Stimulated activated CD8-positive, alpha-beta memory T cell treated with anti-CD3 and anti-CD28 coated beads, Interleukin-7, amount 100 ng/mL, for 48 hours (primary cell): ENCODE data around the gene STX16.

Experiments
- DNase-seq, 2 donors: peaks; one replicate each; pipeline ENCODE4 v3.0.0-alpha.2; 2020; ENCODE audit warnings: low read depth in 1 of 2; ENCODE audit errors: extremely low read depth in 1 of 2

STX16 gene

DNA sequence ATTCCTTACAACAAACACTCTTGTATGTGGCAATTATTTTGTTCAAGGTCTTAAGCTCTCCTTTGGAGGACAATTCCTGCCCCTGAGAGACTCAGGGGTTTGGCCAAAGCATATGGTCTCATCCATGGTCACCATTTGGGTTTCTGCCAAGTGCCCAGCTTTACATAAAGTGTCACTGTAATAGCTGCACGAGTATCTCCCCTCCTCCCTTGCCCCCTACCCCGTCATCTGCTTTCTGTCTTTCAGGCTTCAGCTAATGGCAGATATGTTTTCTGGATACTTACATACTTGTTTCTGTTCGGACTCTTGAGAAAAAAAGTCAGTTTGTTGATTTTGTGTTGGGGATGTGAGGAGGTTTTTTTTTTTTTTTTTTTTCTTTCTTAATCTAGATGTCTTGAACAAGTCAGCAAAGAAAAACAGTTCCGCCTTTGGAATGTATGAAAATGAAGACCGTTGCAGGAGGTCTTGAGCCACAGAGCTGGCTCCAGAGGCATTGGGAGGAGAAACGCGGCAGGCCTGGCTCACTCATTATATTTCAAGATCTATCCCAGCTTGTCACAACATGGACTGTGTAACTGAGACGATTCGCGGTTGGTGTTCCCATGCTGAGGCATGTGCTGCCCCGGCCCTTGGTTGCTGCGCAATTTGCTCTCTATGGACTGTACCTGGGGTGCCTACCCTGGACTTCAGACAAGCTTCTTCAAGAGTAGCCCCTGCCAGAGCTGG lies 32.6 kb upstream of the STX16 start:
- DNase-seq = no peak

DNA sequence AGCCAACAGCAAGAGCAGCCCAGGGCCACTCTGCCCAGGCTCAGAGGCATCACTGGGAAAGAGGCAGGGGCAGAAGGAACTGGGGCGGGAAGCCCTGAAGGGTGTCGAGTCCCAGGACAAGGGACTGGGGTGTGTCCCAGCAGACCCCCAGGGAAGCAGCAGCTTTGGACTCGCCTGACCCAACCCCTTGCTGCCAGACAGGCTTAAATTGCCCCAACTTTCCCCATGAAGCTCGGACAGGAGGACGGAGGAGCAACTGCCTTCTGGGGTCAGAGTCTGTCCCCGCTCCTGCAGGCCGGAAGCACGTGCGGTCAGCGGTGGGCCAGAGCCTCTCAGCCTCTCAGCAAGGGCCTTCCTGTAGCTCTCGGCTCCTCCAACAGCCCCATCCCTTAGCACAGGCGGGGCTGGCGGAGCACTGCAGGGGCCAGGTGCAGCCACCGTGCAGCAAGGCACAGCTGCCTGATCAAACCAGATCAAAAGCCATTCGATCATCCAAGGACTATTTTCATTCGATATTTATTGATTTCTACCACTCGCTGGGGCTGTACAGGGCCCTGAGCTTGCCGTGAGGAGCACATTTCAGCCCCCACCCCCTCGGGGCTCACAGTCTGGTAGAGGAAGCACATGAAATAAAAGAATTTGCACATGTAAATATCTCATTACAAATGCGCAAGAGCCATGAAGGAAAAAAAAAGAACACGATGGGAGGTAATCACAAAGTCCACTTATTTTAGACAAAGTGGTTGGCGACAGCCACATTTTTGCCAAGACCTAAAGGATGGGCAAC lies 31.8 kb upstream of the STX16 start:
- no peak for DNase-seq

DNA sequence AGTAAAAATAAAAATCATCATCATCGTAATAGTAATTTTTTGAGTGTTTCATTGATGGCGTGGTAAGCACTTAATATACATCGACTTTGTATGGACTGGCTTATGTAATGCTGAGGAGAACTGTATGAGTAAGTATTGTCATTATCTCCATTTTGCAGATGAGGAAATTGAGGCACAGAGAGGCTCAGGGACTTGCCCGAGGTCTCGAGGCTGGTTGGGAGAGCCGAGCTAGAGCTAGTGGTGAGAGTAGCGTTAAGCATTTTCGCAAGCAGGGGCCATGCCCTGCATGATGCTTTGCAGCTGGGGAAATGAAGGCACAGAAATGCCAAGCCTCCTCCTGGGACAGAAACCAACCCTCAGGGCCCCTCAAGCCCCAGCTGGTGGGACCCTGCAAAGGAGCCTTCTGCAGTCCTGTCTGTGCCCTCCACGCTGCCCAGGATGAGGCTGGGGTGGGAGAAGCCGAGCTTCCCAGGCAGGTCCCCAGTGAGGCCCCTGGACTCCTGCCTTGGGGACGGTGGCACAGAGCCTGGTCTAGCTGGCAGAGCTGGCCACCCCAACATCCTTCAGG lies 31.1 kb upstream of the STX16 start:
- DNase-seq = no peak

DNA sequence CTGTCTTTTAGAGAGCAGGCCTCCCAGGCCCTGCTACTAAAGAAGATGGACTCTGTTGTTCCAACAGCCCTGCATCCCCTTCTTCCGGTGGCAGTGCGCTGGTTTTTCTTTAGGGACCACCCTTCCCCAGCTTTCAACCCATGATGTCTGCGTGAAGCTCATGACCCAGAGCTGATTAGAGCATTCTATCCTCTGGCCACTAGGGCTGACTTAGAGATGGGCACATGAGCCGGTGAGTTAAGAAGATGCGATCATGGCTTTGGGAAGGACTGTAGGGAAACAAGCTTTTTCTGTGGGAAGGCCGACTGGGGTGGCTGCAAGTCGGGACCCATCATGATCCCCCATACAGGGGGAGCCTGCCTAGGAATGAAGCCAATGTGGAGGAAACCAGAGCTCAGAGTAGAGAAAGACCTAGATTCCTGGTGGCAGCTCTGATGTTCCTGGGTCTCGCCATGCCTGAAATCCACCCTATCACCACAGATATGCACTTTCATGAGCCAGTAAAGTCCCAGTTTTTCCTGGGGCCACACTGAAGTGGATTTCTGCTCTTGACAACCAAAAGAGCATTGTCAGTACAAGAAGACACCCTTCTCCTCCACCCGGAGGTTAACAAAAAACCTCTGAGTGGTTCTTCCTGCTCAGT lies 29.1 kb upstream of the STX16 start:
- DNase-seq = no peak

DNA sequence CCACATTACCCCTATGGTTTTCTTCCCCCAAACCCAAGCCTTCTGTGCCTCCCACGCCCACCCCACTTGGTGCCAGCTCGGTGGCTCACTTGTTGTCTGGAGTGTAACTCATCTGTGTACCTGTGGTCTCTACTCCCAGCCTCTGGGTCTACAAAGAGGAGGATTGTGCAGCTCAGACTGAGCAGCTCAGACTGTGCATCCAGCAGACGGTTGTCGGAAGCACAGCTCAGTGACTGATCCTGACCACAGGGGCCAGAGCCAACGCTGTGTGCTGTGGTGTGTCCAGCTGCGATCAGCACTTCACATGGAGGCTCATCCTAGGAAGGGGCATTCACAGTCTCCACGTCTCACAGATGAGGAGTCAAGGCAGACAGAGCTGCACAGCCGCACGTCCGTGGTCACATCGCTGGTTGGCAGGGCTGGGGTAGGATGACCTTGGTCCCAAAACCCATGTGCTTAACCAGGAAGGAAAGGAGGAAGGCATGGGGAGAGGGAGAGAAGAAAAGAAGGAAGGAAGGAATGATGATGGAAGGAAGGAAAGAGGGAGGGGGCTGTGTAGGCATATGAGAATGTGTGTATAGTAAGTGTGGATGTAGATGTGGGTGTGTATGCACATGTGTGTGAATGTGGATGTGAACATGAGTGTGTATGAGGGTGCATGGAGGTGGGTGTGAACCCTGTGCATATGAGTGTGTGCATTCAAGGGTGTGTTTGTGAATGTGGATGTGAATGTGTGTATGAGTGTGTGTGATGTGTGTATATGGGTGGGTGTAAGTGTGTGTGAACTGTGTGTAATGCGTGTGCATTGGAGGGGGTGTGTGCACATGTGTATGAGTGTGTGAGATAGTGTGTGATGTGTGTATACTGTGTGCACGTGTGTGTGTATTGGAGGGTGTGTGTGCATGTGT lies 28.2 kb upstream of the STX16 start:
- no peak for DNase-seq

DNA sequence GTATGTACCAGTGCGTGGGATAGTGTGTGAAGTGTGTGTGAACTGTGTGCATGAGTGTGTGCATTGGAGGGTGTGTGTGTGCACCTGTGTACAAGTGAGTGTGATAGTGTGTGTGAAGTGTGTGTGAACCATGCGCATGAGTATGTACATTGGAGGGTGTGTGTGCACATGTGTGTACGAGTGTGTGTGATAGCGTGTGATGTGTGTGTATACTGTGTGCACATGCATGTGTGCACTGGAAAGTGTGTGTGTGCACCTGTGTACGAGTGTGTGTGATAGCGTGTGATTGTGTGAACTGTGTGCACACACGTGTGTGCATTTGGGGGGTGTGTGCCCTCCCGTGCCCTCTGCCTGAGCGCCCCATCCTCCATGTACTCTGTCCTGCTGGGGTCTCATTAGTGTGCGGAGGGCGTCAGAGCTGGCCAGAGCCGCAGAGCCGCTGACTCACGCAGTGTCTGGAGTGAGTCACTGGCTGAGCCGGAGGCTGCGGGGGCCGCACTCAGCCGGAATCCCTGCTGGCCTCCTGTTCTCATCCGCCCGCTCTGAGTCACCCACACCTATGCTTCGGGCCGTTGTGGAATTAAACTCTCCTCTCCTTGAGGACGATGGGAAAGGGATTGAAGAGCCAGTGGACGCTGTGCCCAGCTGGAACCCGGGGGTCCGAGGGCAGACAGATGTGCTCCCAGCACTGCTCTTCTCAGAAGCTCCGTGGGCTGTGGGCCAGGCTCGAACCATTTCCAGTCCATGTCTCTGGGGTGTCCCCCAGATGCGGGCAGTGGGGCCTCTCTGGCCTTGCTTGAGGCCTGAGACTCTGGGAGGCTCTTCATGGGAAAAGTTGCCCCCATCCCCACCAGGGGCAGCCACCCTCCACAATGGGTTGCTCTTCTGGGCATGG lies 27.3 kb upstream of the STX16 start:
- DNase-seq = no peak

DNA sequence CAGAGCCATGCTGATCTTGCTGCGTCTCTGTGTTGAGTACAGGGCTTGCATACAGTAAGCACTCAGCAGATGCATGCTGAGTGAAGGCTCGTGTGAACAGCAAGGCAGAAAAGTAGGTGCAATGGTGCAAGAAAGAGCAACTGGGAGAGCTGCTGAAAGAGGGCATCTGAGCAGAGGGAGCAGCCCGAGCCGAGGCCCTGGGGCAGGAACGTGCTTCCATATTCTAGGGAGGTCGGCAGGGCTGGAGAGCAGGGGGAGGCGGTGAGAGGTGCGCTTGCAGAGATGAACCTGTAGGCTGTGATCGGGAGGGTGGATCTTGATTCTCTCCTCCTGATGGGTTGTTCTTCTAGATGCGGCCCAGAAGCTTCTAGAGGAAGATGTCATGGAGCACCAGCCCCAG lies 26.4 kb upstream of the STX16 start:
- no peak for DNase-seq

DNA sequence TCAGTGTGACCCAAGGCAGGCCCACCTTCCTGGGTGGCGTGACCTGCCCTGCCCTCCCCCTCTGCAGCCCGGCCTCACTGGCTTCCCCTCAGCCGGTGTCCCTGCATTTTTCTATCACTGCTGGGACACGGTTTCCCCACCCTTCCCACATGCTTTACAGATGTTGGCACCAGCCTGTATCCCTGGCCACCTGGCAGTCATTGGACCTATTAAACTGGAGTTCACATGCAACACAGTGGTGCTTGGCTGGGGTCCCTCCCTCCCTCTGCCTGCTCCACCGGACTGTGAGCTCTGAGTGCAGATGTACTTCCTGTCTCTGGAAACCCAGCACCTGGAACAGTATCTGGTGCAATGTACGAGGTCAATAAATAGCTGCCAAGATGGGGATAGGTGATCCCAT lies 25.5 kb upstream of the STX16 start:
- no peak for DNase-seq

DNA sequence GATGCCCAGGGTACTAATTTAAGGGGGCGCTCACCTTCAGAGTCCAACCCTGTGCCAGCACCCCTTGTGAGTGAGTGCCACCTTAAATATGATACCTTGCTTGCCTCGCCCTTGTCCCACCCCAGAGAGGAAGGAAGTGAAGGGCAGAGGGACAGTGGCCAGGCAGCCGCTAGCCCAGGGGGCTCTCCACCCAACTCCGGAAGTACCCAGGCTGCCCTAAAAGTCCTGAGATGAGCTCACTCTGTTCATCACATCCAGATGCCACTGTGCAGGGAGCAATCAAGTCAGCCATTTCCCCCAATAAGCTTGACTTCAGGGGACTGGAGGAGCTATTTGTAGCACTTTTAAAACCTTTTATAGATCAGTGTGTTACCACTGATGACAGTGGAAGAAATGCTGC lies 25.0 kb upstream of the STX16 start:
- no peak for DNase-seq

DNA sequence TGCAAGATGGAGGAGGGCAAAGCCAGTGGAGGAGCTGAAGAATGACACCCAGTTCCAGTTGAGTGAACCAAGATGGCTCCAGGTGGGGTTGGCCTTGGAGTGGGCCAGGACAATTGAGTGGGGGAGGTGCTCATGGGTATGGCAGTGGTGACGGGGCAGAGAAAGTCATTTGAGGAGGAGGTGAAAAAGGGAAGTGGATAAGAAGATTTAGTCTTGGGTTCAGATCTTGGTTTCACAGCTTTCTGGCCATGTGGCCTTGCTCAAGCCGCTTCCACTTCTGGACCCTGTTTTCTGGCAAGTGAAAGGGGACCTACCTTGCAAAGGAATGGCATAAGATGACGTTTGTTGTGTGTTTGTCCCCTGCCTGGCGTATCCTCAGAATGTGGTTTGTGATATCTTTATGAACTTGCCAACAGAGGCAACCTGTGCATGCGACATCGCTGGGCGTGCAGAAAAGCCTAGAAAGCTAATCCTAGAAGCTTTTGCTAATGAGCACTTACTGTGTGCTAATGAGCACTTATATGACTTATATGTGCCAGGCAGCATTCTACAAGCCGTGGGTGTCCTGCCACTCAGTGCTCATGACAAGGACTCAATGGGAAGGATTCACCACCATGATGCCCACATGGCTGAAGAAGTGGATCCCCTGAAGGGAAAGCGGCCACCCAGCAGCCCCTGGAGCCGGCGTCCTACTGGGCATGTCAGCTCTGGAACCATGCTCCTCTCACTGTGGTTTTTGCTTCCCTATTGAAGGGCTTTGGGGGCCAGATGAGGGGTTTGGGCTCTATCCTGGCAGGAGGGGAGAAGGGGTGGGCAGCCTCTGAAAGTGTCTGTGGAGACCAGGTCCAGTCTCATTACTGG lies 23.6 kb upstream of the STX16 start:
- DNase-seq = no peak

DNA sequence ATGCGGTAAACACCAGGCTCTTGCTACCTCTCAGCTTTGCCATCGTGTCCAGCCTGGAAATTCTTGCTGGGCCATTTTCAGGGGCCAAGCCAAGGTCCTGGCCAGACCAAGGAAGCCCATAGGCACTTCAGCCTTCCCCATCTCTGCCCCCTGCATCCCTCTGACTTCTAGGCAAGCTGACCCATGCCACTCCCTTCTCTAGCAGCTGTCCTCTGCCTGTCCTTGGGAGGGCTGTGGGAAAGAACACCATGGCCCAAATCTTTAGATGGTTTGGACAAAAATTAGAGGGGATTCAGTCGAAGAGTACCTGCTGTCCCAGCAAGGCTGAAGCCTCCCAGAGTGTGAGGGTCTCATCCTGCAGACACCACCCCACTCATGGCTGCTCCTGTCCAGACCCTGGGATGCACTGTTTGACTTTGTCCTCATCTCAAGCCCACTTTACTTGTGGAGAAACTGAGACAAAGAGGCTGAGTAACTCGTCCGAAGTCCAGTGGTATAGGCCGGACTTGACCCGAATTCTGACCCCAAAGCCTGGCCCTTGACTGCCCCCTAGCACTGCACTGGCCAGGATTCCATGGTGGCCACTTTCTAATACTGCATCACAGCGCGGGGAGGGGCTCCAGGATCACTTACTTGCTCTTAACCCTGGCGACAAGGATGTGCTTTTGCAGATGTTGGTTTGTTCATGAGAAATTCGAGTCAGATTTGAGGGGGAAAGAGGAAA lies 22.4 kb upstream of the STX16 start:
- DNase-seq = no peak

DNA sequence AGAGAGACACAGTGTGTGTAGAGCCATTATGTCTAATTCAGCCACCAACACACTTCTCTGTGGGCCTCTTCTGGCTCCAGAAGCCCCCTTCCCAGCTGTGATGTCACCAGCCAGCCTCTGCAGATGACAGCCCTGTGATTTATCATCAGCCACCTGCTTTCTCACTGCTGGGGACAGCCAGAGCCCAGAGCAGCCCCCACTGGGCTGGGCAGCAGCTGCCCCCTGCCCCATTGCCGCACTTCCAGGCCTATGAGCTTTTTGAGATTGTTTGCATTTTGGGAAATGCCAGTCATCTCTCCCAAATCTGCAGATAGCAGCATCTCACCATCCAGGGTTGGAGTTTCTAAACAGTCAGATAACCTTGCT lies 21.9 kb upstream of the STX16 start:
- DNase-seq = no peak

DNA sequence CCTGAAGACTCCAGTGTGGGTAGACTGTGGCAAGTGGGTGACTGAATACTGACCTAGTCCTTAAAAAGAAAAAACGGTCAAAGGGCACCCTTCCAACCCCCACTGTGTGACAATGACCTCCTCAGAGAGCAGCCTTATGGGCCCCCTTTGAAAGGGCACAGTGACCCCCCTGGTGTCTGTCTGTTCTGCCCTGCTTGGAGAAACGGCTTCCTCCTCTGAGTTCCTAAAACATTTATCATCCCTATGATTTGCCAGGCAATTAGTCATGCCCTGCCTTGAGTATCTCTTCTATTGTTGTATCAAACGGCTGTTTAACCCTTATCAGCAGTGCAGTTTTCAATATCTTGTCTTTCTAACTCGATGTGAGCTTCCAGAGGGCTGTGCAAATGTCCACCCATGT lies 21.0 kb upstream of the STX16 start:
- no peak for DNase-seq

DNA sequence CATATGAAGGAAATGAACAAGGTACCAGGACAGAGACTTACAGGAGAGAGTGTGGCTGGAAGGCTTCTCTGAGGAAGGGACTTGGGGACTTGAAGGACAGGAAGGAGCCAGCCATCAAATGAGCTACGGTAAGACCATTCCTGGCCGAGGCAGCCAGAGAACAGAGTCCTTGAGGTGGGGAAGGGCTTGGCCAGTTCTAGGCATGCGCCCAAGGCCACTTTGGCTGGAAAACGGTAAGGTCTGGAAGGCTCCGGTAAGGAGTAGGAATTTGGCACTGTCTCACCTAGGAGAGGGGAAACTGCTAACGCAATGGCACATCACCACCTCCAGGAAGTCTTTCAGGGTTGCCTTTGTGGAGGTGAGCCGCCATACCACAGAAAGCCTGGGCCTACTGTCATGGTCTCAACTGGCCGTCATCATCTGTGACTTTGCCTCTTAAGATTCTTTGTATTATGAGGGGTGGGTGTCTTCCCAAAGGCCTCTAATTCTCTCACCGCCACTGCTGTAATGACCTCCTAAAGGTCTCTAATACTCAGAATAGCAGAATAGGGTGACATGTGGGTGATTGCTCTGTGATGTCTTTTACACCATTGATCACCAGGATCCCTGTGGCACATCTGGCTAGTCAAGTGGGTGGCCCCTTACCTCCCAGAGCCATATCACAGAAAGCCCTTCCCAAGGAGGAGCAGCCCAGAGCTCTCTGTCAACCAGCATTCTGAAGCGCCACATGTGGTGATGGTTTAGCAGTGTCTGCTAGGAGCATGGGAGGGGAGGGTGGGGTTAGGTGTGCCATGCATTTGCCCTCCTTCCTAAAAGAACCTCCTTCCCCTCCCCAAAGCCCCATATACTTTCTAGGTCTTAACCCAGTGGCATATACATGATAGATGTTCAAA lies 17.7 kb upstream of the STX16 start:
- DNase-seq = no peak

DNA sequence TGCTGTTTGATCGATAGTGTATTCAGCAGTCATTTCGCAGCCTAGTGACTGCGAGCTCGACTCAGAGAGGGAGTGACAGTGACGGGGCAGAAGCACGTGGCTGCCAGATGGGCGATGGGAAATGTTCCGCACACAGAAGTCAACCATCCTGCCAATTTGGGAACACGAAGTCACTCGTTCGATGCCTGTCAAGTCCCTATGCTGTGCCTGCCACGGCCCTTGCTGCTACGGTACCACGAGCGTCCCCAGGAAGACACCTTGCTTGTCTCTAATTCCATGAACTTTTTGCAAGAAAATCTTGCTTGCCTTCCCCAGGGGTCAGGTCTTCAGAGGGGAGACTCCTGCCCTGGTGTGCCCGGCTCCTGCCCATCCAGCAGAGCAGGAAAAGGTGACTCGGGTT lies 17.0 kb upstream of the STX16 start:
- DNase-seq = no peak

DNA sequence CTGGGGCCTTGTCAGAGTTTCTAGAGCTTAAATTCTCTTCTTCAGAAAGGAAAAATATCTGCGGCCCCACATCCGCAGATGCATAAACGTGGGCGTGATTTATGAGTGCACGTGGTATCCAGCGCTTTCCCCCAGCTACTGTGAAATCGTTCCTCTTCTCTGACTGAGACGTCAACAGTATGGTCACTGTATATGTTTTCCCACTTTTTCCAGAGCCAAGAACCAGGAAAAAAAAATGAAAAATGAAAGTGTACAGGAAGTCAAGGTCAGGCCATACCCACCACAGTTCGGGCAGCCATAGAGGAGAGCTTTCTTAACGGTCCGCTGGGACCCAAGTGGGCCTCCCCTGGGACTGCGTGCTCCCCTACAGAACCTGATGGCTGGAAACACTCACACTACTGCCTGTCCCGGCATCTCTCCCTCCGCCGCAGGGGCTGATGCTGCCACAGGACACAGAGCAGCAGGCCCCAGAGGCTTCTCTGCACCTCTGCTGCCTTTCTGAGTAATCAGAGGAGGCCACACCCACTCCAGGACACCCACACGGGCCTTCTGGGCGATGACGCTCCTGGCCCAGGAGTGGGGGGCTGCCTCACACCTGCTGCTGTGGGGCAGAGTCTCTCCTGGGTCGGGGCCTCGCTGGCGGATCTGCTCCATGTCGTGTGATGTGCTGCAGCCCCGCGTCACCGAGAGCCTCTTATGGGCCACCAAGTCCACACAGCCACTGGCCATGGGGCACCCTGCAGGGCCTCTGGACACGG lies 16.4 kb upstream of the STX16 start:
- DNase-seq = peak in 1 of 2 donors; percentile 42
